GM15510 (cell line): ENCODE measurements around the gene MFSD6L.

Experiments
- POLR2A ChIP-seq: IDR thresholded peaks from 3 replicates; pipeline ENCODE4 v1.6.1; 2011; ENCODE audit warnings: borderline replicate concordance; ENCODE audit not compliant: insufficient read length; ENCODE audit errors: extremely low read depth

The MFSD6L gene

GRCh38 chr17:8806253-8806925 lies 7.2 kb upstream of the MFSD6L start:
- TF ChIP-seq POLR2A = no peak

DNA sequence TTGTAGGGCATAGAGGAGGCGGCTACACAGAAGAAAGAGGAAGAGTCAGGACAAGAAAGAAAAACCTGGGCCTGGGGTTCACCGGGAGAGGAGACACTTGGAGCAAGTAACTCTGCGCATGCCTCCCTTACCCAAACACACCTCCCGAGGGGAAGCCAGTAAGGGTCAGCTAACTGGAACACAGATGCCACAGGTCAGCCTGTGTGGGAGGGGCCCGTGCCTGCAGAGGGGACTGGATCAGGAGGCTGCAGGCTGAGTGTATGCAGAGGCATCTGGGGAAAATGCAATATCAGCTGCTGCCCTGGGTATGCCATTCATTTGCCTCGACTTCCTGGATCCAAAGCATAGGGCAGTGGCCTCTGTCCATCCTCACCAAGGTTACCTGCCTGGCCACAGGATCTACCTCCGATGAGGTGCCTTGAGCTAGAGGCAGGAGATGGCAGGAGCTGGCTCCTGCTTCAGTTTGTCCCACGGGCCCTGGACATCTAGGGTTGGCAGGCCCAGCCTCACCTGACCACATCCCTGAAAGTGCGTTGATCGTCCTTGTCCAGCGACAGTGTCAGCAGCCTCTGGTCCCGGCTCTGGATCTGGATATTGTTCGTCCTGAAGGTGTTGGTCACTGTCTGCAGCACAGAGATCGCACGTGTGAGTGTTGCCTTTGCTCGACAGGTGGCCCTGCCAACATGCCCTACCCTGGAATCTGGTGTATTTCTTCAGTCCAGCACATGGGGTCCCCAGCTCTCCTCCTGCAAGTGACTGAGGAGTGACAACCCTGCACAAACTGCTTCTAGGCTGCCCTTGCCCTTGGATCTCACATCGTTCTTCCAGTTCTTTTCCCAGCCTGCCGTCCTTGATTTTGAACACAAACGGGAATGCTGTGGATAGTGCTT lies 4.6 kb upstream of the MFSD6L start:
- TF ChIP-seq POLR2A = no peak

- no peak for TF ChIP-seq POLR2A
Measured at GRCh38 chr17:8801135-8801840, 2.1 kb upstream of the MFSD6L start.

- TF ChIP-seq POLR2A = no peak
Measured at GRCh38 chr17:8800656-8801055, 1.5 kb upstream of the MFSD6L start.

DNA sequence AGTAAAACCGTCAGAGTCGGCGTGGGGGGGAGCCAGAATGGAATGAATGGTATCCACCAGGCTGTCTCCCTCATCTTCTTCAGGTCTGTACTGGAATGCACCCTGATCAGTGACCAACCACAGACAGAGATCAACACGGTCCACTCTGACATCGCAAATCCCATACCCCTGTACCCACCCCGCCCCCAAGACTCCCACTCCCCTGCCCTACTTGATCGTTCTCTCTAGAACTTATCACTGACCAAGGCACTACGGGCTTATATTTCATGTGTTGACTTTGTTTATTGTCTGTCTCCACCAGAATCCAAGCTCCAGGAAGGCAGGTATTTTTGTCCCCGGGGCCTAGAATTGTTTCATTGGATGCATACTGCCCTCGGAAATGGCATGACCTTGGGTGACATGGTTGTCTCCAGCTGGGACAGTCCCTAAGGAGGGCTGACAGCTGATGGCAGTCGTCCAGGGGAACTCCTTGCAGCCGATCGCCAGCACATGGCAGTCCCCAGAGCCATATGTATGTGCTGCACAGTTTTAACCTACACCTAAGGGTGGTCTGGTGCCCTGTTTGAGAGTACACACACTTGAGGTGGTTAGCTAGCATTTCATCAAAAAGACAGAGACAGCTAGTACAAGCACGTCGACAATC lies 526 bp upstream of the MFSD6L start:
- no peak for TF ChIP-seq POLR2A

DNA sequence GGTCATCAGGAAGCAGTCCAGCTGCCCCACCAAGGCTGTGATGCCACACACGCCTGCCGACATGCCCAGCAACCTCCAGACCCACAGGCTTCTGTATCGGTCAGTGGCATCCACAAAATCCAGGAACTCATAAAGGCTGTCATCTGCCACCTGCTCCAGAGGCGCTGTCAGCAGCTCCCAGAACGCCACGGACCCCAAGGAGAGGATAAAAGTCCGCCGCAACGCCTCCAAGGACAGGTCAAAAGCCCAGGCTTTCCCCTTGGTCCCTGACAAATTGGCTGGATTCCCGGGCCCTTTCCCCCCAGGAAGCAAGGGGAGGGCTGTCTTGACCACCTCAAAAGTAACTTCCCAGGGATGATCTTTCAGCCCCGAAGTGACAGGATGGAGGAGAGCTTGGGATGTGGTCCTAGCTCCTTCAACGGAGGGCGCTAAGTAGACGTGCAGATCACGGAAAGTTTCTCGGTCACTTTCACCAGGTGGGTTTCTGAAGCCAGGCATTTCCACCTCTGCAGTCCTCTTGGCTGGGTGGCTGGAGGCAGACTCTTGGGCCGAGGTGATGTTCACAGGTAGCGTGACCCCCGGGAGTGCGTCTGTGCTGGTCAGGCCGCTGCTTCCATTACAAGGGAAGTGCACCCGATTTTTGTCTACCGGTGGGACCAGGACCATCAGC lies 854 bp downstream of the MFSD6L start:
- no peak for TF ChIP-seq POLR2A

DNA sequence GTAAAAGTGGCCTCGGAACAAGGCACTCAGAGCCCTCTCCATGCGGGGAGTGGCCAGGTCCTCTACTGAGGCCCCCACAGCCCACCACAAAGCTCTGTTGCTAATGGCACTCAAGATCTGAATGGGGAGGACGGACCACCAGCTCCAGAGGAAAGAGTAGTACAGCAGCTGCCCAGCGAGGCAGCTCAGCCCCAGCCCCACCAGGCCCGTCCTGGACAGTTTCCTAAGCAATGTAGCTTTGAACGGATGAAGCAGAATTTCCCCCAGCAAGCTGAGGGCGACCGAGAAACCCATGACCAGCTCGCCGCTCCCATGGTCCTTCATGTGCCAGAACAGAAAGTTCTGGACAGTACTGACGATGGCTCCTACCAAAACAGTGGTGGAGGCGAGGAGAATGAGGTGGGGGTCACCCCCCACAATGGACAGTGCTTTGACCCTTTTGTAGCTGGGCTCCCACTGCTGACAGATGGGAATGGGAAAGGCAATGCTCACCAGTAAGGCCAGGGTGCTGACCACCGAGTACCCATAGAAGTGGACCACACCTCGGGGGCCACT lies 1.5 kb downstream of the MFSD6L start:
- TF ChIP-seq POLR2A = no peak

- no peak for TF ChIP-seq POLR2A
Measured at GRCh38 chr17:8794636-8795035, 4.5 kb downstream of the MFSD6L start.

GRCh38 chr17:8793649-8794048 lies 5.5 kb downstream of the MFSD6L start:
- no peak for TF ChIP-seq POLR2A

GRCh38 chr17:8792646-8793045 lies 6.5 kb downstream of the MFSD6L start:
- TF ChIP-seq POLR2A = no peak

- TF ChIP-seq POLR2A = no peak
Measured at GRCh38 chr17:8791910-8792270, 7.3 kb downstream of the MFSD6L start.

DNA sequence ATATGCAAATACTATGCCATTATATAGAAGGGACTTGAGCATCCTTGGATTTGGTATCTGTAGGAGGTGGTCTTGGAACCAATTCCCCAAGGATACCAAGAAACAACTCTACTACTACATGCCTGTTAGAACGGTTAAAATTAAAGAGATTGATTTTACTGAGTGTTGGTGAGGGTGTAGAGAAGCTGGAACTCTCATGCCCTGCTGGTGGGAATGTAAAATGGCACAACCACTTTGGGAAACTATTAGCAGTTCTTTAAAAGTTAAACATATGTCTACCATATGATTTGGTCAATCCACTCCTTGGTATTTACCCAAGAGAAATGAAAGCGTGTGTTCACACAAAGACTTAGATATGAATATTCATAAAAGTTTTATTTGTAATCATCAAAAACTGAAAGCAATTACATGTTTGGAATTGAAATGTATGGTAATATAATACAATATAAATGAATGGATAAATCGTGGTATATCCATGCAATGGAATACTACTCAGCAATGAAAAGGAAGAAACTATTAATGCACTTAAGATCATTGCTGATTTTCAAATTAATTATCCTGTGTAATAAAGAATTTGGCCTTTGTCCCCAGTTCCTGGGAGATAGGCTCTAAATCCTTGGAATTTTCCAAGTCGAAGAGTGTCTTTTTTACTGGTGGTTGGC lies 7.8 kb downstream of the MFSD6L start:
- TF ChIP-seq POLR2A = no peak

GRCh38 chr17:8789743-8790142 lies 9.4 kb downstream of the MFSD6L start:
- no peak for TF ChIP-seq POLR2A

GRCh38 chr17:8788998-8789397 lies 10.2 kb downstream of the MFSD6L start:
- TF ChIP-seq POLR2A = no peak
